Osteoblast (primary cell): ENCODE results near the gene MBP. TPM values are rescaled to one million over a fixed set of nuclear protein-coding genes. Genes with fewer than 3 reads are reported as not detected.

Experiments used
- DNase-seq: peaks from one replicate; pipeline ENCODE4 v3.0.0; 2011; ENCODE audit warnings: low spot score, mixed read lengths; ENCODE audit not compliant: insufficient read length; ENCODE audit errors: missing footprints
- H2AFZ ChIP-seq: 2 replicates; pipeline ENCODE4 v1.6.0; 2011; ENCODE audit warnings: mild to moderate bottlenecking, low read length
- H3K27ac ChIP-seq: 2 replicates; pipeline ENCODE4 v1.5.1; 2011; ENCODE audit warnings: mild to moderate bottlenecking, low read depth, low read length, moderate library complexity
- H3K27me3 ChIP-seq: 2 replicates; pipeline ENCODE4 v1.6.0; 2012; ENCODE audit warnings: mild to moderate bottlenecking, control low read depth, inconsistent platforms, low read length, moderate library complexity; ENCODE audit not compliant: insufficient read depth
- H3K36me3 ChIP-seq: 2 replicates; pipeline ENCODE4 v1.5.1; 2011; ENCODE audit warnings: mild to moderate bottlenecking, low read length, control low read depth, moderate library complexity; ENCODE audit not compliant: insufficient read depth
- H3K4me1 ChIP-seq: 2 replicates; pipeline ENCODE4 v1.5.1; 2011; ENCODE audit warnings: mild to moderate bottlenecking, low read length, control low read depth, moderate library complexity; ENCODE audit not compliant: insufficient read depth
- H3K4me2 ChIP-seq: 2 replicates; pipeline ENCODE4 v1.6.0; 2011; ENCODE audit warnings: mild to moderate bottlenecking, low read length; ENCODE audit not compliant: insufficient read depth
- H3K4me3 ChIP-seq: fragments of 200-600 bp; sonication (generic); 3 replicates; pipeline ENCODE4 v1.5.1; 2012; ENCODE audit warnings: mild to moderate bottlenecking, low read length, inconsistent platforms; ENCODE audit not compliant: insufficient read depth
- H3K79me2 ChIP-seq: 2 replicates; pipeline ENCODE4 v1.6.0; 2012; ENCODE audit warnings: mild to moderate bottlenecking, low read length, control low read depth, inconsistent platforms; ENCODE audit not compliant: insufficient read depth
- H3K9me3 ChIP-seq: 2 replicates; pipeline ENCODE4 v1.5.1; 2011; ENCODE audit warnings: low read depth, low read length, control low read depth
- H4K20me1 ChIP-seq: 2 replicates; pipeline ENCODE4 v1.6.0; 2012; ENCODE audit warnings: mild to moderate bottlenecking, low read length, control low read depth; ENCODE audit not compliant: insufficient read depth
- total RNA-seq: library from RNA; depleted of rRNA; stranded (reverse); fragments of >200 nt; gene quantifications from 2 replicates; pipeline ENCODE4 v1.2.3, GENCODE V29; 2012
- TF ChIP-seq, protein P1 (sequence below): IDR thresholded peaks from 2 replicates; pipeline ENCODE4 v1.5.1; 2011; ENCODE audit warnings: mild to moderate bottlenecking, low read depth, low read length, moderate library complexity; ENCODE audit errors: extremely low read depth

The MBP gene
- total RNA-seq, 1 donor: 2.2 TPM

- Histone ChIP-seq H3K9me3 (no peaks in the 10 kb centered on the region), H3K79me2 (no peaks in the 10 kb centered on the region), H3K27ac (no peak overlapping the region), H3K27me3 (no peaks in the 10 kb centered on the region), H3K4me1 (peaks cover 2% of the 10 kb centered on the region), H3K4me3 (no peak overlapping the region), H4K20me1 (no peaks in the 10 kb centered on the region), H3K4me2 (no peak overlapping the region), H2AFZ (no peak overlapping the region), H3K36me3 (no peaks in the 10 kb centered on the region)
- peak; percentile 83 for DNase-seq
- TF ChIP-seq, protein P1, sequence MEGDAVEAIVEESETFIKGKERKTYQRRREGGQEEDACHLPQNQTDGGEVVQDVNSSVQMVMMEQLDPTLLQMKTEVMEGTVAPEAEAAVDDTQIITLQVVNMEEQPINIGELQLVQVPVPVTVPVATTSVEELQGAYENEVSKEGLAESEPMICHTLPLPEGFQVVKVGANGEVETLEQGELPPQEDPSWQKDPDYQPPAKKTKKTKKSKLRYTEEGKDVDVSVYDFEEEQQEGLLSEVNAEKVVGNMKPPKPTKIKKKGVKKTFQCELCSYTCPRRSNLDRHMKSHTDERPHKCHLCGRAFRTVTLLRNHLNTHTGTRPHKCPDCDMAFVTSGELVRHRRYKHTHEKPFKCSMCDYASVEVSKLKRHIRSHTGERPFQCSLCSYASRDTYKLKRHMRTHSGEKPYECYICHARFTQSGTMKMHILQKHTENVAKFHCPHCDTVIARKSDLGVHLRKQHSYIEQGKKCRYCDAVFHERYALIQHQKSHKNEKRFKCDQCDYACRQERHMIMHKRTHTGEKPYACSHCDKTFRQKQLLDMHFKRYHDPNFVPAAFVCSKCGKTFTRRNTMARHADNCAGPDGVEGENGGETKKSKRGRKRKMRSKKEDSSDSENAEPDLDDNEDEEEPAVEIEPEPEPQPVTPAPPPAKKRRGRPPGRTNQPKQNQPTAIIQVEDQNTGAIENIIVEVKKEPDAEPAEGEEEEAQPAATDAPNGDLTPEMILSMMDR: no peak
Observed at GRCh38 chr18:77030201-77030600, 102.4 kb downstream of the MBP start.

GRCh38 chr18:77025831-77026363 is 106.7 kb downstream of the MBP start:
- Histone ChIP-seq H3K4me3 (no peak overlapping the region), H3K27ac (no peak overlapping the region), H2AFZ (no peak overlapping the region), H3K79me2 (no peaks in the 10 kb centered on the region), H3K4me2 (no peak overlapping the region), H3K36me3 (no peaks in the 10 kb centered on the region), H3K9me3 (no peaks in the 10 kb centered on the region), H4K20me1 (no peaks in the 10 kb centered on the region), H3K4me1 (no peaks in the 10 kb centered on the region), H3K27me3 (no peaks in the 10 kb centered on the region)
- DNase-seq: no peak
- TF ChIP-seq, protein P1: no peak

DNA sequence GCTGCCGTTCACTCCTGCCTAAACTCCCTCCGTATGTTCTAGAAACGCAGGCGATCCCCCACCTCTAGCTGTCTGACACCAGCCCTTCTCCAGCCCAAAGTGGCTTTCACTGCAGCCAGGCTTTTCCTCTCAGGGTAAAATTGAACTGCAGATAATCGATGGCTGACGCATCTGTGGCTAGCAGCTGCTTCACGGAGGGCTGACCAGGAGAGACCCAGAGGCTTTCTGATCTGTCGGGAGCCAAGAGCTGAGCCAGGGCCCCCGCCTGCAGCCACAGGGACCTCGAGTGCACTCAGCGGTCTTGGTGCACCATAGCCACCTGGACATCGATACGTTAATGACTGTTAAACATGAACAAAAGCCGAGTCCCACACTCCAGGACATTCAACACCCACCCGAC is 107.5 kb downstream of the MBP start:
- H3K4me1 ChIP-seq: no peaks in the 10 kb centered on the region
- no peak overlapping the region for H3K27ac ChIP-seq
- no peak overlapping the region for H3K4me2 ChIP-seq
- H3K36me3 ChIP-seq: no peaks in the 10 kb centered on the region
- H3K27me3 ChIP-seq: no peaks in the 10 kb centered on the region
- TF ChIP-seq, protein P1: no peak
- no peaks in the 10 kb centered on the region for H3K9me3 ChIP-seq
- H3K79me2 ChIP-seq: no peaks in the 10 kb centered on the region
- H2AFZ ChIP-seq: no peak overlapping the region
- DNase-seq: no peak
- H3K4me3 ChIP-seq: no peak overlapping the region
- H4K20me1 ChIP-seq: no peaks in the 10 kb centered on the region

- no peaks in the 10 kb centered on the region for H3K4me1 ChIP-seq
- no peak overlapping the region for H3K4me3 ChIP-seq
- H3K79me2 ChIP-seq: no peaks in the 10 kb centered on the region
- no peak for DNase-seq
- H3K27me3 ChIP-seq: no peaks in the 10 kb centered on the region
- no peak overlapping the region for H3K4me2 ChIP-seq
- H2AFZ ChIP-seq: no peak overlapping the region
- H4K20me1 ChIP-seq: no peaks in the 10 kb centered on the region
- H3K27ac ChIP-seq: no peak overlapping the region
- no peaks in the 10 kb centered on the region for H3K36me3 ChIP-seq
- H3K9me3 ChIP-seq: no peaks in the 10 kb centered on the region
- TF ChIP-seq, protein P1: no peak
Observed at GRCh38 chr18:77024476-77024875, 108.1 kb downstream of the MBP start.
